ENCODE data around the gene PDE1A. TPM values are rescaled to one million over a fixed set of nuclear protein-coding genes. Genes with fewer than 3 reads are reported as not detected.

Gene PDE1A
- total and polyA plus RNA-seq, 2 of the 13 experiments (the other 11 are each of a cell fraction or from before 2014, with no cell fraction given), result not detected

DNA sequence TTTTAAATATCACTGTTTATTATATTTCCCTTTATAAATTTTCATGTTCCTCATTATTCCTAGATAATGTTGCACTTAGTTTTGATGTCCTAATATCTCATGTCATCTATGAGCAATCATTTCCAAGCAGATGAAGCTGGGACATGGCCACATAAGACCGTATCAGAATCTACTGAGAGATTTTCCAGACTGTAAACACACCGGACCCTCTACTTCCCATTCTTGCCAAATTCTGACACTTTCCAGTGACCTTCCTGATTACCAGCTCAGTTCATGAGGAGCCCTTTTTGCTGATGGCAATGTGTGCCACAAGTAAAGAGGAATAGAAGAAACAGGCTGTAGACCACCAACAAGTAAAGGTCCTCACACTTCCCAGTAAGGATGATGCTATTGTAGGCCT lies 20.3 kb upstream of the PDE1A start:
- Histone ChIP-seq H4K20me1 (ENCODE audit: insufficient read depth, low read length) (no peaks in the 10 kb centered on the region), H3K4me2 (ENCODE audit: low read depth, low read length) (no peak overlapping the region), H3K36me3 (replicated peaks in 1 of 2; ENCODE audit: control insufficient read depth in 1 of 2, insufficient read depth in 2 of 2, low read length in 2 of 2) (no peaks in the 10 kb centered on the region), H3K4me3 (replicated peaks in 1 of 3; ENCODE audit: insufficient read depth in 1 of 3, low read depth in 2 of 3, low read length in 3 of 3) (no peak overlapping the region), H3K4me1 (ENCODE audit: insufficient read depth, low read length) (no peaks in the 10 kb centered on the region), H3K79me2 (ENCODE audit: insufficient read depth, low read length) (no peaks in the 10 kb centered on the region), H2AFZ (ENCODE audit: low read length) (no peak overlapping the region), H3K9me3 (ENCODE audit: low read length) (no peaks in the 10 kb centered on the region), H3K27me3 (ENCODE audit: control insufficient read depth in 1 of 2, insufficient read depth in 2 of 2, low read length in 2 of 2) (no peaks in the 10 kb centered on the region), H3K9ac (ENCODE audit: insufficient read depth, low read depth, low read length) (no peak overlapping the region), H3K27ac (ENCODE audit: extremely low read length, insufficient read depth, low read length) (no peak overlapping the region)
- CTCF ChIA-PET (ENCODE audit: low intra/inter-chr PET ratio, low total read pairs), result no interaction called here
- in situ Hi-C loops (cut with HindIII; ENCODE audit: extremely low pct_ligation_motif_present, low pct_unique_long_range_greater_than_20kb), result no loop called here
- BruUV-seq (replicated peaks), result no TSS peak
- POLR2A ChIA-PET, result no interaction called here
- WGBS (ENCODE audit: low lambda C conversion rate), result 0% methylated on average over 2 of the region's 2 CpGs
- no peak for TF ChIP-seq SOX13 (IDR thresholded peaks at IDR 0.05)
- TF ChIP-seq SOX13 (CRISPR knock-in tag; conservative IDR thresholded peaks at IDR 0.05 in 1 of 2, IDR thresholded peaks at IDR 0.05 in 1 of 2), result no peak
- TF ChIP-seq, protein P1, sequence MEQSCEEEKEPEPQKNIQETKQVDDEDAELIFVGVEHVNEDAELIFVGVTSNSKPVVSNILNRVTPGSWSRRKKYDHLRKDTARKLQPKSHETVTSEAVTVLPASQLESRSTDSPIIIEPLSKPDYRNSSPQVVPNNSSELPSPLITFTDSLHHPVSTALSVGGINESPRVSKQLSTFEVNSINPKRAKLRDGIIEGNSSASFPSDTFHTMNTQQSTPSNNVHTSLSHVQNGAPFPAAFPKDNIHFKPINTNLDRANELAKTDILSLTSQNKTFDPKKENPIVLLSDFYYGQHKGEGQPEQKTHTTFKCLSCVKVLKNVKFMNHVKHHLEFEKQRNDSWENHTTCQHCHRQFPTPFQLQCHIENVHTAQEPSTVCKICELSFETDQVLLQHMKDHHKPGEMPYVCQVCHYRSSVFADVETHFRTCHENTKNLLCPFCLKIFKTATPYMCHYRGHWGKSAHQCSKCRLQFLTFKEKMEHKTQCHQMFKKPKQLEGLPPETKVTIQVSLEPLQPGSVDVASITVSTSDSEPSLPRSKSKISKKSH (CRISPR knock-in tag; IDR thresholded peaks at IDR 0.05; ENCODE audit: borderline replicate concordance), result no peak
- TF ChIP-seq TCF7L2 (IDR thresholded peaks at IDR 0.05; ENCODE audit: low read depth, low read length), result no peak
- TF ChIP-seq TEAD2 (CRISPR knock-in tag; IDR thresholded peaks at IDR 0.05), result no peak
- TF ChIP-seq, protein P2, sequence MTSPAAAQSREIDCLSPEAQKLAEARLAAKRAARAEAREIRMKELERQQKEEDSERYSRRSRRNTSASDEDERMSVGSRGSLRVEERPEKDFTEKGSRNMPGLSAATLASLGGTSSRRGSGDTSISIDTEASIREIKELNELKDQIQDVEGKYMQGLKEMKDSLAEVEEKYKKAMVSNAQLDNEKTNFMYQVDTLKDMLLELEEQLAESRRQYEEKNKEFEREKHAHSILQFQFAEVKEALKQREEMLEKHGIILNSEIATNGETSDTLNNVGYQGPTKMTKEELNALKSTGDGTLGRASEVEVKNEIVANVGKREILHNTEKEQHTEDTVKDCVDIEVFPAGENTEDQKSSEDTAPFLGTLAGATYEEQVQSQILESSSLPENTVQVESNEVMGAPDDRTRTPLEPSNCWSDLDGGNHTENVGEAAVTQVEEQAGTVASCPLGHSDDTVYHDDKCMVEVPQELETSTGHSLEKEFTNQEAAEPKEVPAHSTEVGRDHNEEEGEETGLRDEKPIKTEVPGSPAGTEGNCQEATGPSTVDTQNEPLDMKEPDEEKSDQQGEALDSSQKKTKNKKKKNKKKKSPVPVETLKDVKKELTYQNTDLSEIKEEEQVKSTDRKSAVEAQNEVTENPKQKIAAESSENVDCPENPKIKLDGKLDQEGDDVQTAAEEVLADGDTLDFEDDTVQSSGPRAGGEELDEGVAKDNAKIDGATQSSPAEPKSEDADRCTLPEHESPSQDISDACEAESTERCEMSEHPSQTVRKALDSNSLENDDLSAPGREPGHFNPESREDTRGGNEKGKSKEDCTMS (CRISPR knock-in tag; conservative IDR thresholded peaks at IDR 0.05), result no peak
- TF ChIP-seq, protein P3, sequence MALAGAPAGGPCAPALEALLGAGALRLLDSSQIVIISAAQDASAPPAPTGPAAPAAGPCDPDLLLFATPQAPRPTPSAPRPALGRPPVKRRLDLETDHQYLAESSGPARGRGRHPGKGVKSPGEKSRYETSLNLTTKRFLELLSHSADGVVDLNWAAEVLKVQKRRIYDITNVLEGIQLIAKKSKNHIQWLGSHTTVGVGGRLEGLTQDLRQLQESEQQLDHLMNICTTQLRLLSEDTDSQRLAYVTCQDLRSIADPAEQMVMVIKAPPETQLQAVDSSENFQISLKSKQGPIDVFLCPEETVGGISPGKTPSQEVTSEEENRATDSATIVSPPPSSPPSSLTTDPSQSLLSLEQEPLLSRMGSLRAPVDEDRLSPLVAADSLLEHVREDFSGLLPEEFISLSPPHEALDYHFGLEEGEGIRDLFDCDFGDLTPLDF (CRISPR knock-in tag; IDR thresholded peaks at IDR 0.05), result no peak
- TF ChIP-seq, protein P4, sequence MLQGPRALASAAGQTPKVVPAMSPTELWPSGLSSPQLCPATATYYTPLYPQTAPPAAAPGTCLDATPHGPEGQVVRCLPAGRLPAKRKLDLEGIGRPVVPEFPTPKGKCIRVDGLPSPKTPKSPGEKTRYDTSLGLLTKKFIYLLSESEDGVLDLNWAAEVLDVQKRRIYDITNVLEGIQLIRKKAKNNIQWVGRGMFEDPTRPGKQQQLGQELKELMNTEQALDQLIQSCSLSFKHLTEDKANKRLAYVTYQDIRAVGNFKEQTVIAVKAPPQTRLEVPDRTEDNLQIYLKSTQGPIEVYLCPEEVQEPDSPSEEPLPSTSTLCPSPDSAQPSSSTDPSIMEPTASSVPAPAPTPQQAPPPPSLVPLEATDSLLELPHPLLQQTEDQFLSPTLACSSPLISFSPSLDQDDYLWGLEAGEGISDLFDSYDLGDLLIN (CRISPR knock-in tag; IDR thresholded peaks at IDR 0.05; ENCODE audit: borderline replicate concordance), result no peak
- TF ChIP-seq HNF4A (CRISPR knock-in tag; IDR thresholded peaks at IDR 0.05), result no peak
- no peak for TF ChIP-seq ZNF232 (CRISPR knock-in tag; IDR thresholded peaks at IDR 0.05; ENCODE audit: borderline replicate concordance)
- TF ChIP-seq ZNF34 (CRISPR knock-in tag; IDR thresholded peaks at IDR 0.05; ENCODE audit: borderline replicate concordance), result no peak
- no peak for TF ChIP-seq NONO (IDR thresholded peaks at IDR 0.05)
- no peak for TF ChIP-seq NONO (CRISPR knock-in tag; conservative IDR thresholded peaks at IDR 0.05)
- no peak for TF ChIP-seq MED1 (CRISPR knock-in tag; IDR thresholded peaks at IDR 0.05)
- no peak for TF ChIP-seq RAD51 (IDR thresholded peaks at IDR 0.05; ENCODE audit: borderline replicate concordance)
- ATAC-seq, result no peak
- no peak for DNase-seq (ENCODE audit: low spot score)
- no peak for FAIRE-seq
- intact Hi-C loops (cut with micrococcal nuclease; ENCODE audit: unreplicated experiment), result no loop called here

Data from HepG2 (cell line).